ENCODE results near the gene NFIX. TPM values are rescaled to one million over a fixed set of nuclear protein-coding genes. Genes with fewer than 3 reads are reported as not detected.

The NFIX gene
- total RNA-seq, 1 donor from 2014 or later = 40.7 TPM

GRCh38 chr19:12987781-12988180, 7.5 kb upstream of the NFIX start:
- no peak for DNase-seq (ENCODE audit: low read depth)

- no peak for DNase-seq (ENCODE audit: low read depth)
These were observed 4.8 kb upstream of the NFIX start for GRCh38 chr19:12990431-12990830.

- DNase-seq (ENCODE audit: low read depth) = no peak
These were observed 4.4 kb upstream of the NFIX start for GRCh38 chr19:12990853-12991252.

DNA sequence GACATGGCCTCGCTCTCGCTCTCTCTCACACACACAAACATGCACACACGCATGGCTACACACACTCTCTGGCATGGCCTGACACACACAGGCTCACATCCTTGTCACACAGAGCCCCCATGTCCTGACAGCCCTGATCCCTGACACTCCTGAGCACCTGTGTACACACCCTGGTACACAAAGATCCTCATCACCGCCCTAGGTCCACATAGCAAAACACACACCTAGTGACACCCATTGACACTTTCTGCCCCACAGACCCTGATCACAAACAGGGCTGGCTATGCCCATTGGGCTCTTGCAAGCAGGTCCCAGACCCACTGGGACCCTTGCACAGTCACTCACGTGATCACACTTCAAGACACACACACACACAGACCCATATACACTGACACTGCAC, 4.0 kb upstream of the NFIX start:
- no peak for DNase-seq (ENCODE audit: low read depth)

DNA sequence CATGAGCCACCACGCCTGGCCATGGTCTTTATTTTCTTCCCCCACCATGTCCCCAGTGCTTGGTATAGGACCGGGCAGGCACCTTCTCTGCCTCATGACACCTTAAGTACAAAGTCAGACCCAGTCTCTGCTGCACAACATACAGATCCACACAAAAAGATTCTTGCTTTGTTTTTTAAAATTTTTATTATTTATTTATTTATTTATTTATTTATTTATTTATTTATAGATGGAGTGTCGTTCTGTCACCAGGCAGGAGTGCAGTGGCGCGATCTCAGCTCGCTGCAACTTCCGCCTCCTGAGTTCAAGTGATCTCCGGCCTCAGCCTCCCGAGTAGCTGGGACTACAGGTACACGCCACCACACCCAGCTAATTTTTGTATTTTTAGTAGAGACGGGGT, 2.5 kb upstream of the NFIX start:
- DNase-seq (ENCODE audit: low read depth) = no peak

DNA sequence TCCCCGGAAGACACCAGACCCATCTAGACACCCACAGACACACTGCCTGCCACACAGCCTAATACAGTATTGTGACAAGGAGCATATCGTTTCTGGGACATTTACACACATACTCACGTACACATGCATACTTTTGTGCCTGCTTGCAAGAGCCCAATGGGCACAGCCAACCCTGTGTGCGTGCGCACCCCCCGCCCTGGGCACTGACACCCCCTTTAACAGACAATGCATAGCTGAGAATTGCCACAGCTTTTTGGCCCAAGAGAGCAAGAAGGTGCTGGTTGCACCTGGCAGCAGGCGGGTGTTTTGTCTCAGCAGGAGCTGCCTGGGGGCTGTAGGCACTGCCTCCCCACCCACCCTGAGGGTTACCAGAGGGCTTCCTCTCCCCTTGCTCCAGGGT, 1.7 kb upstream of the NFIX start:
- no peak for DNase-seq (ENCODE audit: low read depth)

DNA sequence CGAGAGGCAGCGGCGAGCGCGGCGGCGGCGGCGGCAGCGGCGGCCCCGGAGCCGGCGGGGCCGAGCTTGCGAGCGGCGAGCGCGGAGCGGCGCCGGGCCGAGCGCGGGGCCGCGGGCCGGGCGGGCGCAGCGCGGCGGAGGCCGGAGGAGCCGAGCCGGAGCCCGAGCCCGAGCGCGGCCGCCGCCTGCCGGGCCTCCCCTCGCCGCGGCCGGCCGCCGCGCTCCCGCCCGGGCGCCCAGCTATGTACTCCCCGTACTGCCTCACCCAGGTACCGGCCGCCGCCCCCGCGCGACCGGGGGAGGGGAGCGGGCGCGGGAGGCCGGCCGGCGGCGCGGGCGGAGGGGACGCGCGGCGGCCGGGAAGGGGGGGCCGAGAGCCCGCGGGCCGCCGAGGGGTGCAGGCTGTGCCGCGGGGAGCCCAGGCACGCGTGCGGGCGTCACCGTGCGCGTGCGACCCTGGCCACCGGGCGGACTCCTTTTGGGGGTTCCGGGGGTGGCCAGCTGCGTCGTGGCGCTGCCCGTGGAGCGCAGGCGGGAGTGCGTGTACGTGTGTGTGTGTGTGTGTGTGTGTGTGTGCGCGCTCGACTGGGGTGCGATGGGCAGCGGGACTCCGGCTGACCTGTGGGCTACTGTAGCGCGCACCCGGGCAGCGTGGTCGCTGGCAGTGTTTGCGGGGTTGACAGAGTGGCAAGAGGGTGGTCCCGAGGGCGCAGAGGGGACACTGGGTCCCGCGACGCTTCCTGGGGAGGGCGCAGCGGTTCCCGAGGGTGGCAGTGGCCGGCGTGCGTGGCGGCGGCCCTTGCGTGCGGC, 526 bp downstream of the NFIX start:
- no peak for DNase-seq (ENCODE audit: low read depth)

DNA sequence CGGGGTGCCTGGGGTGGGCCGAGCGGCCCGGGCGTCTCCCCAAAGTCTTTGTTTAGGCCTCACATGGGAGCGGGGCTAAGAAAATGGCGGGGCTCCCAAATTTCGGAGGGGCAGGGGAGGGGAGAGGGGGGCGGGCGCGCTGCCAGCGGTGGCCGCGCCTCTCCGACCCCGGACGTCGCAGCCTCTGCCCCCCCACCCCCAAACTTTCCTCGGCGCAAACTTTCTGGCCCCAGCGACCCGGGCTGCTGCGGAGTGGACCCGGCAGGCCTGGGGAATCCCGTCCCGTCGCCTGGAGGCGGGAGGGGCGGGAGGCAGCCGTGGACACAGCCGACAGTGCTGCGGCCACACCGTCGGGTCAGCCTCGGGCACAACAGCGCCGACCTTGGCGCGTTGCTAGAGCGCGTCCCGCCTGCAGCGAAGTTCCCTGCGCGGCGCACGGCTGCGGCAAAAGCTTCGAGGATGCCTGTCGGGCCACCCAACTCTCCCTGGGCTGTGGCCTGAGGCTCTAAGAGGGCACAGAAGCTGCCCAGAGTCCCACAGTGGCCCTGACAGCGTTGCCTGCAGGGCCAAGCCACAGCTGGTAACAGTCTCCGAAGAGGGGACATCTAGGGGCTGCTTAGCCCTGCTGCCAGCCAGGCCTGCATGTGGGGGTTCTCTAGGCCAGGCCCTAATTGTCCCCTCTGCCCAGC, 1.3 kb downstream of the NFIX start:
- no peak for DNase-seq (ENCODE audit: low read depth)

GRCh38 chr19:12997179-12997966, 2.1 kb downstream of the NFIX start:
- DNase-seq (ENCODE audit: low read depth) = no peak

GRCh38 chr19:12997967-12998940, 3.0 kb downstream of the NFIX start:
- DNase-seq (ENCODE audit: low read depth) = no peak

DNA sequence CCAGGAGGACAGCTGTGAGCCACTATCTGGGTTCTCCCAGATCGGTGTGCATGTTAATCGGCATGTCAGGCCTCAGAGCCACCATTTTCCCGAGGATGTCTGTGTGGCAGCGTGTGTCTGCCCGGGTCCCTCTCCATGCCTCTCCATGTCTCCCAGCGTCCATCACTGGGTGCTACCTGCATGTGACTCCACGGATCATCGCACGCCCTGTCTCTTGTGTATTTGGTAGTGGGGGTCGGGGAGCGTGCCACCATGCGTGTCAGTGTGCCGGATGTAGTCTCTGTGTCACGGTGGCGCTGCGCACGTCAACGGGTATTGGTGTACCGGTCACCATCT, 5.9 kb downstream of the NFIX start:
- DNase-seq (ENCODE audit: low read depth) = no peak

- DNase-seq (ENCODE audit: low read depth) = no peak
These were observed 6.4 kb downstream of the NFIX start for GRCh38 chr19:13001502-13002165.

DNA sequence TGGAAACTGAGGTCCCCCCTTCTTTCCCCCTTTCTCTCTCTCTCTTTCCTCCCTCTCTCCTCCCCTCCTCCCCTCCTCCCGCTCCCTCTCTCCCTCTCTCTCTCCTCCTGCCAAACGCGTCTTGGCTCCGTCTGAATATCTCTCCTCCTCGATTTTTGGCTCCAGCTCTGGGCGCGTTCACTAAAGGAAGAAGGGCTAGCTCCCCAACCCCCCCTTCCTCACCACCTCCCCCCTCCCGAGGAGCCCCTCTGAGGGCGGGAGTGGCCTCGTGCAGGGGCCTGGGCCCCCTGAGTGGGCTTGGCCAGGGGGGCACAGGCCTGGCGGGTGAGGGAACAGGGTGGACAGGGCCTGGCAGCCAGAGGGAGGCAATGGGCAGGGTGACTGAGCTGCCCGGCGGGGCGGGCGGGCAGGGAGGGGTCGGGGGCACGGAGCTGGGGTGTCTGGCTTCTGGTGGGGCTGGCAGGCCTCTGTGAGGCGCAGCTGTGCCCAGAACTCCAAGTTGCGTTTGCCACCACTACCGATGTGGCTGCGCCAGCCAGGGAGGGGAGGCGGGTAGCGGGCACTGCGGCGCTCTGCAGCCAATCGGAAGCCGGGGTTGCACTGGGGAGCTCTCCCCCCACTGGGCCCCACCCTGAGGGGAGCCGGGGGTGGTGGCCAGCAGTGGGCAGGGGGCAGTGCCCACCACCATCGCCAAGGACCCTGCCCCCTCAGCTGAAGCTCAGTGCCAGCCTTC, 7.1 kb downstream of the NFIX start:
- DNase-seq (ENCODE audit: low read depth) = no peak

DNA sequence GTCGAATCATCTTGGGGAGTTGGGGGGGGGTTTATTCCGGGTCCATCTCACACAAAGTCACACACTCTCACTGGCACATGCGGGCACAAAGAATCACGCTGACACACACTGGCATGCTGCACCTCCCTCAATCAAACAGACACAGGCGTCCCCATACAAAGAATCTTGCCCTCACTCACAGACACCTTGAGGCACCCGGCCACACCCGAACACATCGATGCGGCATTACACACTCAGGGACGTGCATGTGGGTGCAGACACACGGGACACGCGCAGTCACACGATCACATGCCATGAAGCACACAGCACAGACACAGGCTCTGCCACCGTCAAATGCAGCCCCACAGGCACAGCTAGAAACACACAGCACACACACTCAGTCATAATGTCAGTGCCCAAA, 7.8 kb downstream of the NFIX start:
- DNase-seq (ENCODE audit: low read depth) = no peak

- DNase-seq (ENCODE audit: low read depth) = no peak
These were observed 9.0 kb downstream of the NFIX start for GRCh38 chr19:13004273-13004672.

- DNase-seq (ENCODE audit: low read depth) = no peak
These were observed 10.0 kb downstream of the NFIX start for GRCh38 chr19:13005253-13005652.

- DNase-seq (ENCODE audit: low read depth) = no peak
These were observed 10.6 kb downstream of the NFIX start for GRCh38 chr19:13005861-13006370.

GRCh38 chr19:13006431-13007281, 11.4 kb downstream of the NFIX start:
- no peak for DNase-seq (ENCODE audit: low read depth)

All from renal cortical epithelial cell (primary cell).